ENCODE results near the gene SETD1A.
"Not testable (repeated sequence)": the region's sequence is repeated elsewhere in the genome, so short reads cannot be mapped to it uniquely, and the experiment has no call there.

The SETD1A gene

GRCh38 chr16:30998852-30999761 lies 41.6 kb downstream of the SETD1A start:
- DNase-seq, result no peak

- DNase-seq, result no peak
These were observed 43.3 kb downstream of the SETD1A start for GRCh38 chr16:31000671-31001382.

DNA sequence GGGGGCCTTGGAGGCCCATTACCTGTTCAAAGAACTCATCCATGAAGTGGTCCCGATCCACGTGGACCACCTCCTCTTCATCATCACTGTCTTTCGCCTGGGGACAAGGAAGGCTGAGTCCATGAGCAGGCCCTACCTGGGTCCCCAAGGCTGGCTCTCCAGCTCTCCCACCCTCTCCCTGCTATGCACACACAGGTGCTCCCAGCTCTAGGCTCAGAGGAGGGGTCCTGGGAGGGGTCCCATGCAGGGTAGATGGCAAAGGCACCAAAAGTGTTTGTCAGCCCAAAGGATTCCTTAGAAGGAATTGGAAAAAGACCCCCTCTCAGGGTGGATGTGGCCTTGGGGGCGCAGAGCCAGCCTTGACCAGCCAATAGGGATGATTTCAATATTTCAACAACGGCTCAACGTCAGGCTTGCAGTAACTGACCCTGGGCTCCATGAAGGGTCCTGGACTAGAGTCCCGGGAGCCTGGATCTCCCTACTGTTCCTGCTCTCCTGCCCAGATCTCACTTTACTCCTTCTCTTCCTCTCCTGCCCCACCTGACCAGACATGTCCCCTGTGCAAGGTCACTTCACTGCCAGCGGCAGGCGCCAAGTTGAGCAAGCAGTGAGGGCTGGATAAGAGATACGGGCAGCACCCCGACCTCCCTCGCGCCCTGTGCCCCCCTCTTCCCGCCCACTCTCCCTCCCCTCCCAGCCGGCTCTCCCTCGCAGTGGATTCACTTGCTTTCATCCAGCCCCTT lies 44.1 kb downstream of the SETD1A start:
- no peak for DNase-seq

- no peak for DNase-seq
These were observed 44.7 kb downstream of the SETD1A start for GRCh38 chr16:31002250-31002700.

- no peak for DNase-seq
These were observed 45.3 kb downstream of the SETD1A start for GRCh38 chr16:31002862-31003341.

DNA sequence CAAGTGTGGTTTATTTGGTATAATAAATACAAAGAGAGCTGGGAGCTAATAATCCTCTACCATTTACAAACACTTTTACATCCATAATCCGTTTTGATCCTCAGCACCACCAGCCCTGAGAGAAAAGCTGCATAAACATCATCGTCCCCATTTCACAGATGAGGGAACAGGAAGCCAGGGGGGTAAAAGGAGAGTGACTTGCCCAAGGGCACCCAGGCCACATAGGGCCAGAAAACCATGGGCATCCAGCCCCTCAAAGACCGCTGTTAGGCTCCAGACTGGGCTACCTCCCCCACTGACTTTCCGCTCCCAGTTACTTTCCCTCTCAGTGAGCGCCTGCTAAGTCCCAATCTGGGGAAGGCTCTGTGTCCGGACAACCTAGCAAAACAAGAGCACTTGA lies 46.2 kb downstream of the SETD1A start:
- DNase-seq, result no peak

GRCh38 chr16:31004658-31005057 lies 47.1 kb downstream of the SETD1A start:
- DNase-seq, result no peak

DNA sequence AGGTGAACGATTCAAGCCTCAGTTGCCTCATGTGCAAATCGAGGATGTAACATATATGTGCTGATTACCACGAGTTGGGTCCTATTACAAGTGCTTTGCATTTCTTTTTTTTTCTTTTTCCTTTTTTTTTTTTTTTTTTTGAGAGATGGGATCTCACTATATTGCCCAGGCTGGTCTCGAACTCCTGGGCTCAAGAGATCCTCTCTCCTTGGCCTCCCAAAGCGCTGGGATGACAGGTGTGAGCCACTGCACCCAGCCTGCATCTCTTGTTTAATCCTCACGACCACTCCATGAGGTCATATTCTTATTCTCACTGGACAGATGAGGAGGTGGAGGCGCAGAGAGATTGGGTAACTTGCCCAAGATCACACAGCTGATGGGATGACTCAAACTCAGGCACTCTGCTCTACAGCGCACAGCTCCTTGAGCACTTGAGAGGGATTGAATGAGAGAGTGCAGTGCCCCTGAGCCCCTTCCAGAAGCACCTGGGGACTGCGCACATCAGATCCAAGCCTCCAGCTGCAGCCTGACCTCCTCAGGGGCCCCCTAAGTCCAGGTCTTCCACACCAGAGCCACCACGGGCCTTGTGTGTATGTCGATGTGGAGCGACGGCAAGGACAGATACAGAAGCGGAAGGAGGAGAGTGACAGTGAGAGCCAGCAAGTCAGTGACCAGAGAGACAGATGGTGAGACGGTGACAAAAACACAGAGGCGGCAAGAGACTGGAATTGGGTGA lies 48.0 kb downstream of the SETD1A start:
- no peak for DNase-seq

GRCh38 chr16:31006086-31006385 lies 48.5 kb downstream of the SETD1A start:
- DNase-seq, result no peak

DNA sequence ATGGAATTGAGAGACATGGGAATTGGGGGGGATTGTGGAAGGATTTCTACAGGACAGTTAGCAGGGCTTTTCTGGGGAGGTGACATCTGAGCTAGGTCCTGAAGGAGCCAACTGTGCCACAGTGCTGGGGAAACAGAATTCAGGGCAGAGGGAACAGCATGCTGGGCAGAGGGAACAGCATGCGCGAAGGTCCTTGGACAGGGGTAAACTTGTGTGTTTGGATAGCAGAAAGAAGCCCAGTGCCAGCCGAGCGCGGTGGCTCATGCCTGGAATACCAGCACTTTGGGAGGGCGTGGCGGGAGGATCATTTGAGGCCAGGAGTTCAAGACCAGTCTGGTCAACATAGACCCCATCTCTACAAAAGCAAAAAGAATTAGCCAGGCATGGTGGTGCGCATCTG lies 49.0 kb downstream of the SETD1A start:
- no peak for DNase-seq

- no peak for DNase-seq
These were observed 50.1 kb downstream of the SETD1A start for GRCh38 chr16:31007684-31008083.

DNA sequence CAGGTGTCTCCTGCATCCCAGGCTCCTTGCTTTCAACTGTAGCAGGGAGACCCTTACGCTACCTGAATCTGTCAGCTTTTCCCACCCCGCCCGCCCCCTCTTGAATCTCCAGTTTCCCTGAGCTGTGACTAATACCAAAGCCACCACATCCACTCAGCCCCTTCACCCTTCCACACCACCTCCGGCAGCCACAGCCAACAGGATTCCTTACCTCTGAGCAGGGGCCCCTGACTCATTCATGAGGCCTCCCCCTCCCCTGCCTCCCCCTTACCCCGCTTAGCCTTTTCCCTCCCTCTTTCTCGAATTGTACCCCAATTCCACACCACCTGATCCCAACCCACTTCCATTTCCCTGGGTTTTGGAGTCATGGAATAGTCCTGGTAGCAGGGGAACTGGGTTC lies 50.6 kb downstream of the SETD1A start:
- DNase-seq, result no peak

DNA sequence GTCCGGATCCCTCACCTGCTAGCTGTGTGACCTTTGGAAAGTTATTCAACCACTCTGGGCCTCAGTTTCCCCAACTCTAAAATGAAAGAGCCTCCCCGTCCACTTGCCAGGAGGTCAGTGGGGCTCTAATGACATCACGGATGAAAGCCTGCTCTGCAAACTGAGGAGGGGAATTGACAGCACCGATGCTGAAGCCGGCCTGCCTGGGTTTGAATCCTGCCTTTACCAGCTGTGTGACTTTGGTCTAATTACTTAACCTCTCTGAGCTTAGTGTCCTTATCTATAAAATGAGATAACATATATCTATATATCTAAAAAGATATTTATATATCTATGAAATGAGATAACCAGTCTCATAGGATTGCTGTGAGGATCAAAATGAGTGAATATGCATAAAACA lies 51.0 kb downstream of the SETD1A start:
- DNase-seq, result no peak

GRCh38 chr16:31009120-31009519 lies 51.6 kb downstream of the SETD1A start:
- no peak for DNase-seq

DNA sequence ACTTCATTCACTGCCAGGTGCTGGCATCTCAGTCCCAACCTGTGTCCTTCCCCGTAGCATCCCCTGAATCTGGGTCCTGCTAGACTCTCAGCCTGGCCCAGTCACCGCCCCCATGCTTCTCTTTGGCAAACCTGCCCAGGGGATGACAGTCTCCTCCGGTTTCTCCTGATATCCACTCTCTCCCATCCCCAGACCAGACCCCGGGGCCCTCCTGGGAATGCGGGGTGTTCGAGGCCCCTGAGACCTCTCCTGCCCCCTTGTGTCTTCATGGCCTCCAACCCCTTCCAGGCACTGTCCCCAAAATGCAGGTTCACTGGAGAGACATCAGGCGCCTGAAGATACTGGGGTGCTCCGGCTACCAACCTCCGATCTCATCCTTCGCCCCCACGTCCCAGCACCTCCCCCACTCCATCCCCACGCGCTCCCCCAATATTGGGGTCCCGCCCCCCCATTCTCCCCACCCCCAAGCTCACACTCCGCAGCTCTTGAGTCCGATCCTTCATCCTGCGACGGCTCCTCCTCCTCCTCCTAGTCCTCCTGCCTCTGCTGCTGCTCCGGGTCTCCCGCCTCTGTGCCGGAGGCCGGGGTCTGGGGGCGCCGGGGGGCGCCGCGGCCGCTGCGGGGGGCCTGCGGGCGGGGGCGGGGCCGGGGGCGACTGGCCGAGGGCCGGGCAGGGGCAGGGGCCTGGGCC lies 52.5 kb downstream of the SETD1A start:
- no peak for DNase-seq

DNA sequence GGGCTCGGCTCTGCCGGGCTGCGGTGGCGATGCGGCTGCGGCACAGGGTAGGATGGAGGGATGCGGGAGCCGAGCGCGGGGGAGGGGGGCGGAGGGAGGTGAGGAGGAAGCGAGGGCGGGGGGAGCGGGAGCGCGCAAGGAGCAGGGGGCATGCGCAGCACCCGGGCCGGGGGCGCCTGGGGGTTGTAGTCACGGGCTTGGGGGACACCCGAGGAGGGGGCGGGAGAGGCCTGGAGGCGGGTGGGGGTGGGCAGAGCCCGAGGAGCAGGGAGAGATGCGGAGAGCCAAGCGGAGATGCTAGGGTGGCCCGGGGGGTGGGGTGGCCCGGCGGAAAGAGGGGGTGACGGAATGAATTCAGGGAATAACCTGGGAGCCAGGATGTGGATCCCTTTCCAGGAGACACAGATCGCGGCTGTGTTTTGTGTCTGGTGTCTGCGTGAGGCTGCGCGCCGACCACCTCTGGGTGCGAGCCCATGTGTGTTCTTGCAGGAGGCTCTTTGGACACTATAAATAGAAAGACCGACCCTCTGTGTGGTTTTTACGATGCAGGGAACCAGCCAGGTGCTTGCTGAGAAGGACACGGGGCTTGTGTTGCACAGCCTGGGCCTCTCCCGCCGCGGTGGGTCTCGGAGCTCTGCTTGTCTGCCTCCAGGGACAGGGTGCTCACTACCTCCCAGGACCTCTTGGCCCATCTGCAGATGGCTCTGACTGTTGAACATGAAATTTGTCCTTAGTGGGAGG lies 53.2 kb downstream of the SETD1A start, which contains the start of gene STX1B:
Gene STX1B, minus strand, starts transcription at position 54 of the 741 bp plus-strand sequence. CDS start 242 bp downstream, outside the sequence.
- no peak for DNase-seq

- DNase-seq, result not testable (repeated sequence)
These were observed 54.3 kb downstream of the SETD1A start for GRCh38 chr16:31011815-31012214.

DNA sequence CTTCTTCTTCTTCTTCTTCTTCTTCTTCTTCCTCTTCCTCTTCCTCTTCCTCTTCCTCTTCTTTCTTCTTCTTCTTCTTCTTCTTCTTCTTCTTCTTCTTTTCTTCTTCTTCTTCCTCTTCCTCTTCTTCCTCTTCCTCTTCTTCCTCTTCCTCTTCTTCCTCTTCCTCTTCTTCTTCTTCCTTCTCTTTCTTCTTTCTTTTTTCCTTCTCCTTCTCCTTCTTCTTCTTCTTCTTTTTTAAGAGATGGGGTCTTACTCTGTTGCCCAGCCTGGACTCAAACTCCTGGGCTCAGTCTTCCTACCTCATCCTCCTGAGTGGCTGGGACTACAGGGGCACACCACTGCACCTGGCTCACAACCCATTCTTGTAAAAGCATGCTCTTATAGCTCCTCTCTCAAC lies 55.7 kb downstream of the SETD1A start:
- not testable (repeated sequence) for DNase-seq

DNA sequence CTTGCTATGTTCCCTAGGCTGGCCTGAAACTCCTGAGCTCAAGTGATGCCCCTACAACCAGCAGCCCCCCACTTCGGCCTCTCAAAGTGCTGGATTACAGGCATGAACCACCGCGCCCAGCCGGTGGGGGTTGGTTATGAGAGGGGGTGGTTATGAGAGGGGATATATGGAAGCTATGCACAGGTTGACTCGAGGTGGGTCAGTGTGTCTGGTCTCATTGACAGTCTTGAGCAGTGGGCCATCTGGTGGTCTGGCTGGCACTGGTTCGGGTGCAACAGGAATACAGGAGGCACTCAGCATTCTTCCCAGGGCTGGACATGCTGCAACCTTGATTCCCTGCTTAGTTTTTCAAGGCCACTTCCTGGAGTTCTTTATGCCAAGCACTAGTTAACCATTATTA lies 58.5 kb downstream of the SETD1A start:
- DNase-seq, result no peak

- not testable (repeated sequence) for DNase-seq
These were observed 60.2 kb downstream of the SETD1A start for GRCh38 chr16:31017756-31018155.

DNA sequence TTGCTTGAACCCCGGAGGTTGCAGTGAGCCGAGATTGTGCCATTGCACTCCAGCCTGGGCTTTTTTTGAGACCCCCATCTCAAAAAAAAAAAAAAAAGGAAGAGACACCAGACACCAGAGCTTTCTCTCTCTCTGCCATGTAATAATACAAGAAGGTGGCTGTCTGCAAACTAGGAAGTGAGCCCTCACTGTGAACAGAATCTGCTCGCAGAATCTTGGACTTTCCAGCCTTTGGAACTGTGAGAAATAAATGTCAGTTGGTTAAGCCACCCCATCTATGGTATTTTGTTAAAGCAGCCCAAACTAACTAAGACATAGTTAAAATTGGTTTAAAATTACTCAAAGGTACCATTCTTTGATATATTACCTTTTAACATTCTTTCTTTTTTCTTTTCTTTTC lies 63.0 kb downstream of the SETD1A start:
- DNase-seq, result no peak
